Effector CD8-positive, alpha-beta T cell (primary cell): ENCODE data around the gene TFPT.

ENCODE experiments used
- DNase-seq: peaks from one replicate; lab custom pipeline; 2025; lab: John Stamatoyannopoulos, UW
- total RNA-seq, 4 experiments: gene quantifications; one replicate each; lab custom pipeline; 2026; lab: John Stamatoyannopoulos, UW

Gene TFPT, protein sequence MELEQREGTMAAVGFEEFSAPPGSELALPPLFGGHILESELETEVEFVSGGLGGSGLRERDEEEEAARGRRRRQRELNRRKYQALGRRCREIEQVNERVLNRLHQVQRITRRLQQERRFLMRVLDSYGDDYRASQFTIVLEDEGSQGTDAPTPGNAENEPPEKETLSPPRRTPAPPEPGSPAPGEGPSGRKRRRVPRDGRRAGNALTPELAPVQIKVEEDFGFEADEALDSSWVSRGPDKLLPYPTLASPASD
- 11.8 to 22.8 (median 17.9) reads per million in 4 experiments for total RNA-seq

DNA sequence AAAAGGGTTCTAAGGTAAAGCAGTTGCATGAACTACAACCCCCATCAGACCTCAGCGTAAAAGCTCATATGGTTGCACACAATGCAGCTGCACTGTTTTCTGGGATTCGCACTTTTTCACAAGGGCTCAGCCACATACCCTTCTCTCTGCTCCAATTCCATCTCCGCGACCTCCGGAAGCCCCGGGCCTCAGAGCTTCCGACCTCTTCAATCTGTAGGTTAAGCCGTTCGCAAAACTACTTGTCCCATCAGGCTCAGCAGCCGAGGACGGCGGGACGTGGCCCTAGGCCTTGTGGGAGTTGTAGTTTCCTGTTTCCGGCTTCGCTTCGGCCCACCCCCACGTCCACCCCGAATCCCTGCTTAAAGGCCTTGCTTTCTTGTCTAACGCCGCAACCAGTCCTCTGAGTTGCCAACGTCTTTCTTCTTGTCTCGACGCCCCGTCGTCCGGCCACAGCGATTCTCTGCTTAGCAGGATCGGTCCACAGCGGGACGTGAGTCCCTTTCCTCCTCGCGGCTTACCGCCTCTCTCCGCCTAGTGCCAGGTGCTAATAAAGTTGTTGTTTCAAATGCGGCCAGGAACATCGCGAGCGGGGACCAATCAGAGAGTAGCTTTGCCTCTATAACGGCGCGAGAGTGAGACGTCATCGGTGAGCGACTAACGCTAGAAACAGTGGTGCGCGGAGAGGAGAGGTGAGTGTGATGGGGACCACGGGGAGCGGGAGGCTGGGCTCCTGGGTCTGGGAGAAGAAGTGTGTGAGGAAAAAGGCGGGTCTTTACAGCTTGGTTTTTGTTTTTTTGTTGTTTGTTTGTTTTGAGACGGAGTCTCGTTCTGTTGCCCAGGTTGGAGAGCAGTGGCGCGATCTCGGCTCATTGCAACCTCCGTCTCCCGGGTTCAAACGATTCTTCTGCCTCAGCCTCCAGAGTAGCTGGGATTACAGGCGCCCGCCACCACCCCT lies at the start of gene TFPT, which contains the start of gene PRPF31:
TSS of gene TFPT (minus strand) at position 549 of the 955 bp plus-strand sequence. CDS start at position 161, 388 bp downstream.
TSS of gene PRPF31 (plus strand) at position 646 of the 955 bp plus-strand sequence. CDS start 2,525 bp downstream, outside the sequence.
- DNase-seq = peak; percentile 93

DNA sequence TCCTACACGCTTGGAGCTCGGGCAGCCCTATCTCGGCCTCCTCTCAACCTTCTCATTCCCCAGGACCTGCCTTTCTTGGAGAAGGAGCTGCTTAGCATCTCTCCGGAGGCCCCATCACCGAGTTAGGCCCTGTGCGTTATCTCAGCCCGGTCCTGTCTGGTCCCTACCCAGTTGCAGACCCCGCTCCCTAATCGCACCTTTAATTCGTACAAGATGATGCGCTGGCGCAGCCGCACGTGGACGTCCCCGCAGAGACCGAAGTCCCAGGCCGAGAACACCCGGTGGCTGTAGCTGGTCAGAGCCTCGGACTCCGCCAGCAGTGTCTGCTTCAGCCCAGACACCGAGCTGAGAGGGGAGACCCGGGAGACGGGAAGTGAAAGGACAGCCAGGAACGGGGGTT lies 49.8 kb upstream of the TFPT start:
- no peak for DNase-seq

DNA sequence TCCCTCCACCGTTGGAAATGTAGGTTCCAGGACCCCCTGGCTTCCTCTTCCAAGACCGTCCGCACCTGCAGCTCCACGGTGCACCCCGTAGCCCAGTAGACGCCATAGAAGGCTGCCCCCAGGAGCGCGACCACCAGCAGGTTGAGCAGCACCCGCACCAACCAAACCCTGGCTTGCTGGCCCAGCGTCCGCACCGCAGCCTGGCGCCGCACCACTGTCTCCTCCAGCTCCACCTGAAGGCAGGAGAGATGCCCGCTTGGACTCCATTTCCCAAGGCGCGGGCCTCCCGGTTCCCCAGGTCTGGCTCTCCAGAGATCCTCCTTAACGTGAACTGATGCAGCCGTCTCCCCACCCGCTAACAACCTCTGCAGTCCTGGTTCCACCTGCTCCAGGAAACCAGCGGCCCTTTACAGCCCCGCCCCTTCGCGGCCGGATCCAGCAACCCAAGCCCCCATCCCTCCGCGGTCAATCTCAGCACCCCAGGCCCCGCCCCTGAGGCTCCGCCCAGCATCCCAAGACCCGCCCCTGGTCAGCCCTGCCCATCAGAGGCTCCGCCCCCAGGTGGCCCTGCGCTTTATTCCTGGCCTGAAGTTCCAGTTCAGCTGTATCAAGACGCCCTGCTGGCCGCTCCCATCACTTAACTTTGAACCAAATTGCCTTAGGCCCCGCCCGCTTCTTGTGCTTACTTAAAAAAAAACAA lies 49.1 kb upstream of the TFPT start:
- peak; percentile 10 for DNase-seq

DNA sequence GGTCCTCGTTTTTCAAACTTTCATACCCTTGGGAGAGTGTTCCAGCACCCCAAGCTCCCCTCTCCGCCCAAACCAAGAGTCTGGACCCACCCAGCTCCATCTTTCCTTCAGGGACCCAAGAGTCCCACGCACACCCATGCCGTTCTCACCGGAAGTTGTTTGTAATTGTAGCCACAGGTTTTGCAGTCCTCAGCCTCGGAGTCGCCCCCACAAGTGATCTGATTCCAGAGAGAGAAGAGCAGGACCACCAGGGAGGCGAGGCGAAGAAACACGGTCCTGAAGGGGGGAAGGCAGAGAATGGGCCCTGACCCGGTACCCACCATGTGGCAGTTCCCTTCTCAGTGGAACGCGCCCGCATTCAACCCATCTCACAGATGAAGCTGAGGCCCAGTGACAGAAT lies 47.4 kb upstream of the TFPT start:
- no peak for DNase-seq

DNA sequence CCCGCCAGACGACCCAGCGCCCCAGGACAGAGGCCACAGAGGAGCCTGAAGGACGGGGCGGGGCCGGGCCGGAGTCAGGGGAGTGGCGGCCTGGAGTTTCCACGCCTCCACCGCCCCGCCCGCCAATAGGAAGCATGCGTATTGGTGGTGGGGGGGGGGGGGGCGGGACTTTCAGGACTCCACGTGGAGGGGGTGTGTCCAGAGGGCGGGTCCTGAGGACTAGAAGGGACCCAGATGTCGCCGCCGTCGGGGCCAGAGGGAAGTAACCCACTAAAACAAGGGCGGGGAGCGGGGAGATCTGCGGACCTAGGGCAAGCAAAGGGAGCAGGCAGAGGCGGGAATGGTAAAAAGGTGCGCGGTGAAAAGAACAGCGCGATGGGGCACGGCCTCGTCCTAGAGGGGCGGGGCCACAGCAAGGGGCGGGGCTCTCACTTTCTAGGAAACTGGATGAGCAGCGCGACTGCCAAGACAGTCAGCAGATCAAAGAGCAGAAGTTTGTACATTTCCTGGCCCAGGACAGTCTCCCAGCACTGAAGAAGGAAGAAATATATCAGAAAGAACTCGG lies 46.9 kb upstream of the TFPT start:
- peak; percentile 75 for DNase-seq

DNA sequence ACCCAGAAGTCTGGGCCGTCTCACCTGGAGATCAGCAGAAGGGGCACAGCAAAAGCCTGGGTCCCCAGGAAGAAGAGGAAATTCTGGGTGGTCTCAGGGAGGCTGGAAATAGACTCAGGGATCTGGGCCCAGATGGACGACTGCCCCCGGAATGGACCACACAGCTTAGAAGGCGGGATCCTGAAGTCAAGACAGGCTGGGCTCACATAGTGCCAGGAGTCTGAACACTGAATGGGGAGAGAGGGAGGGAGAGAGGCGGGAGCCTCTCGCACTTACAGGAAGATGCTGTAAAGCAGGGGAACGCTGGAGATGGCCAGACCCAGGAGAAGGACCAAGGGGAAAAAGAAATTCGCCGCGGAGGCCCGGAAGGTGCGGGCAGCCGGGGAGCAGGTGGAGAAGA lies 45.4 kb upstream of the TFPT start:
- DNase-seq = no peak

DNA sequence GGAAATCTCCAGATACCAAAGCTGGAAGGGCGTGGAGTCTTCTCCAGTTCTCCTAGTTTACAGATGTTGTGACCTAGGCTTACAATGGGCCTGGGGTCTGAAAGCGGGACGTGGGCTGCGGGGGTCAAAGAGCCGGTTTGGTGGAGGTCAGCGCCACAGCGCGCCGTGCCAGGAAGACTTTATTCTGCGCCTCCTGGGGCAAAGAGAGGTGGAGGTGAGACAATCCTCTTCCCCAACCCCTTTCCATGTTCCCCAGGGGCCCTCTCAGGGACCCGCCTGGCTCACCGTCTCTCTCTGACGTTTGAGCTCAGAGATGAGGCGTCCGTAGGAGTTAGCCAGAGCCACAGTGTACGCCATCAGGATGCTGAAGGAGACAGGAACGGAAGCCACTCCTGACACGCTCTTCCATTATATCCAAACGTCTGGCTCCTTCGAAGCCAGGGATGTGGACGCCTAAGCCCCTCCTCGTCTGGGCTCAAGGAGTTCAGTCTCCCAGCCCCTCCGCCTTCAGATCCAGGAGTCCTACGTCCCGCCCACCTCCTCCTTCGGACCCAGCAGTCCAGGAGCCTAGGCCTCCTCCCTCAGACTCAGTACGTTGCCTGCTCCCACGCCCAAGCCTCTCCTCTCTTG lies 44.8 kb upstream of the TFPT start:
- DNase-seq = no peak

DNA sequence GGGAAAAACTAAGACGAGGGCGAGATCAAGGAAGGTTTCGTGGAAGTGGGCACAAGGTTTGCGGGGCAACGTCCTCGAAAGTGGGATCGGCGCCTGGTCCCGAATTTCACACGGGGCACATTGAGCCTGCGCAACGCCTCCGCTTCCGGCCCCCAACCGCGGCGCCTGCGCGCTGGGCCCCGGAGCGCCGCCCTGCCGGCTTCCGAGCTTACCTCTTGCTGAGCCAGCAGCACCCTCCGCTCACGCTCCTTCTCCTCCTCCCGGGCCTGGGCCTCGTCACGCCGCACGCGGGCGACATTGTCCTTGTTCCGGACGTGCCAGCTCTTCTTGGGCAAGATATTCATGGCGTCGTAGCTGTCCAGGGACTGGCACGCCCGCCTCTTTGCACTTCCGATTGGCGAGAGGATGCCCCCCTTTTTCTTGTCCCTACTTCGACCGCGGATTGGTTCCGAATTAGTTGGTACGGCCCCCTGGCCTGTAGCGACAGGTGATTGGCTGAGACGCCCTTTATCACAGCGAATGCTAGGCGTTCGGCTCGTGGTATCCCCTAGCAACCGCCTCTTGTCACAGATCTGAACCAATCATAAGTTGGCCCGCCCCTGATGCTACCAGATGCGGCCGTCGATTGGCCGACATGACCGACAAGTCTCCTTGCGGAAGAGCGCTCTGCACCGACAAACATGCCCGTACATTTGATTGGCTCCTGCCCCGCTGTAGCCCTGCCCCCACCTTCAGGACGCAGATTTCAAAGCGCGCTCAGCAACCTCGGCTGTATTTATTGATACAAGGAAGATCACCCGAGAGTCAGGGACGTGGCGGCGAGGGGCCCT lies 44.1 kb upstream of the TFPT start, which contains the start of gene LENG1:
TSS of gene LENG1 (minus strand) at position 370 of the 830 bp plus-strand sequence. CDS start at position 344, 26 bp downstream.
- peak; percentile 98 for DNase-seq

DNA sequence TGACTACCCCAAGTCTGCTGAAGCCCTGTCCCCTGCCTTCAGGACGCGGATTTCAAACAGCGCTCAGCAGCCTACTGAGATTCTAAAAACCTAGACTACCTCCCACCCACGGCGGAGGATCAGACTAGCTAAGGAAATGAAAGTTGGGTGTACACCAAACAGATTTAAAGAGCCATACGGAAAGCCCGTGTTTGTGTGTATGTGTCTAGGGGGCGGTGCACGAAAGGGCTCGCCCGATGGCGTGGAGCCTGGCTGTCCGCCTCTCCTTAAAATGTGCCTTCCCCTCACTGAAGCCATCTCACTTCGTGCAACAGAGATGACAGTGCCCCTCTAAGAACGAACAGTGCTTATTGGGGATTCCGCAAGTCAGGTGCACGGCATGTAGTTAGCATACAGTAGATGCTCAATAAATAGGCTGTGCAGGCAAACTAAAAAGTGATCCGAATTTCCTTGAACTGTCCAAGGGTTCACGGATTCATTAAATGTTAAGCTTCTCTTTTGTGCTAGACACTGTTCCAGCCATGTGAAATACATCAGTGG lies 43.4 kb upstream of the TFPT start:
- DNase-seq = no peak

DNA sequence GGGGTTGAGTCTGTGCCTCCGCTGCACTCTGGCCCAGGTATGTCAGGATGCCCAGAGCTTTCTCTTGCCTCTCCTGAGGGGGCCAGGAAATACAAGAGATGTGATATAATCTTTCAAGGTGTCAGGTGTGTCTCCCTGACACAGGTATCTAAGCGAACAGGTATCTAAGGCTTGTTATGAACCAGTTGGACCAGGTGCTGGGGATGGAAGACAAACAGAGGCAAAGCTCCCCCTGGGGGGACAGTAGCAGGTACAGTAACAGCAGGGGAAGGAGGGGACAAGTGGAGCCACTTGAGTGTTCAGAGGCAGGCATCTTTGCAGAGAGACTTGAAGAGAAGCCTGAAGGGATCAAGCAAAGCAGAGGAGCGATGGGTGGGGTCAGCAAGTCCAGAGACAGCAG lies 41.5 kb upstream of the TFPT start:
- no peak for DNase-seq

DNA sequence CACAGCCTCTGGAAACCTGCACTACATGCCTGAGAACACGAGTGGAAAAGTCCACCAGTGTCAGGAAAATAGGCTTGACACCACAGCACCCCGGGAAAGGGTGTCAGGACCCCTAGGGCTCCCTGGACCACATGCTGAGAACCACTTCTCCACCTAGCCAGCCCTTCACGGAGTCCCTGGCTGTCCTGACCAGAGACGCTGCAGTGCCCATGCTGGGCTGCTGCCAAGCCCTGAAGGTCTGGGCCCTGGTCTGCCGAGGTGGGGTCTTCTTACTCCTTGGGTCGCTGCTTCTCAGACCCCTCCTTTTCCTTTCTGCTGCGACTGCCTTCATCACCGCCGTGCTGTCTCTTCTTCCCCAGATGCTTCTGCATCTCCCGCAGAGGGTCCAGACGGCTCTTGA lies 41.0 kb upstream of the TFPT start:
- no peak for DNase-seq

DNA sequence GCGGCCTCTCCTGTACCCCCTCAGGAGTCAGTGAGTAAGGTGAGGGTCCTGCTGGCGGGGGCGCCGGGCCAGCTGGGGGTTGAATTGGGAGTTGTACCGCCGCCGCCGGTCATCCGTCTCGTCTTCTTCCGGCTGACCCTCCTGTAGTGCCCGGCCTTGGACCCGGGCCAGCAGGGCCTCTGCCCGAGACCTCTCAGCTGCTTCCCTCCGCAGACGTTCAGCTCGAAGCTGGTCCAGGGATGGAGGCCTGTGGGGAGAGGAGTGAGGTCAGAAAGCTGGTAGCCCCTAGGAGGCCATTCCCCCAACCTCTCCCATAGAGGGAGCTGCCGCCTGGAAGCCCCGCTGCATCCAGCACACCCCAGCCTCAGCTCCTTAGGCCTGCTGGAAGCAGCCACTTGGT lies 40.2 kb upstream of the TFPT start:
- no peak for DNase-seq

DNA sequence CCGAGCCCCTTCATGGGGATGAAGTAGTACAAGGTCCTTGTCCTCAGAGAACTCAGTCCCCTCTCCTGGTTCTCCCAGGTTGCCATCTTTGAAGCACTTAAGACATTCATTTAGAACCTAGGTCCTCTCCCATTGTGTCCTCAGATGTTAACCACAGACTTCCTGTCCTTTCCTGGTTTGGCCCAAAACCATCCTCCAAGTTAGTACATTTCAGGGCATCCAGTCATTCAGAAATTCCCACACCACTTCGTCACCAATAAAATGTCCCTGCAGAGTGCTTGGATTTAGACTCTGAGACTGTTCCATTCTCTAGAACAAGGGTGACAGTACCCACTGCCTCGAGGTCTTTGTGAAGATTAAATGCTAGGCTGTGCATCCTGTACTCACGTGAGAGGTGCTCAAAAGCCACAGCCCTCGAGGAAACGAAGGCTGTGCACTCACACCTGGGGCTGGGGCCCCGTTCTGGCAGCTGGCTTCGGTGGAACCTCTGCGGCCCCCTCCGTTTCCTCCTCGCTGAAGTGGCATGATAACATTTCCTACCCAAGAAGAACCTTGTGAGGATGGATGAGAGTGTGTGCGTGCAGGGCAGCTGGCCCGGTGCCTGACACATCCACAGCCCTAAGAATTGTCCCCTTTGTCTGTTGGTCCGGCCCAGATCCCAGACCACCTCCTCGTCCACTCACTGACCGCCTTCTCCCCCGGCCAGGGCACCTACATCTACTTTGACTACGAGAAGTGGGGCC lies 39.3 kb upstream of the TFPT start:
- DNase-seq = no peak

DNA sequence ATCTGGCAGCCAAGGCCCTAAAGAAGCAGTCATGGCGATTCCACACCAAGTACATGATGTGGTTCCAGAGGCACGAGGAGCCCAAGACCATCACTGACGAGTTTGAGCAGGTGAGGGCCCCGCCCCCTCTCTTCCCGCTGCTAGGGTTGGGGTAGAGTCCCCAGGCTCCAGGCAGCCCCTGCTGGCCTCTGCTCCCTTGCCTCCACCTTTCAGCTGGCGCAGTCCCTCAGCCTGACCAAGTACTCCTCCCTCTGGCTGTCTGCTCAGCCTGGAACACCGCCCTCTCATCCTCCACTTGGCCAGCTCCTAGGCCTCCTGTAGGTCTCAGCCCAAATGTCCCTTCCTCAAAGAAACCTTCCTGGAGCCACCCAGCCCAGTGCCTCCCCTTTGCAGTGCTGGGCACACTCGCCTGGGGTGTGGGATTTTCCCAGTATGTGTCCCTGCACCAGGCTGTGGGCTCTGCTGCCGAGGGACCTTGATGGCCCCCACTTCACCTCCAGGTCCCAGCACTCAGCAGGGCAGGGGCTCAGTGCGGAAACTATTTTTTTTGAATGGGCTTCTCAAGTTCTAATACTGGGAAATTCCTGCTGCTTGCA lies 38.4 kb upstream of the TFPT start:
- DNase-seq = no peak

DNA sequence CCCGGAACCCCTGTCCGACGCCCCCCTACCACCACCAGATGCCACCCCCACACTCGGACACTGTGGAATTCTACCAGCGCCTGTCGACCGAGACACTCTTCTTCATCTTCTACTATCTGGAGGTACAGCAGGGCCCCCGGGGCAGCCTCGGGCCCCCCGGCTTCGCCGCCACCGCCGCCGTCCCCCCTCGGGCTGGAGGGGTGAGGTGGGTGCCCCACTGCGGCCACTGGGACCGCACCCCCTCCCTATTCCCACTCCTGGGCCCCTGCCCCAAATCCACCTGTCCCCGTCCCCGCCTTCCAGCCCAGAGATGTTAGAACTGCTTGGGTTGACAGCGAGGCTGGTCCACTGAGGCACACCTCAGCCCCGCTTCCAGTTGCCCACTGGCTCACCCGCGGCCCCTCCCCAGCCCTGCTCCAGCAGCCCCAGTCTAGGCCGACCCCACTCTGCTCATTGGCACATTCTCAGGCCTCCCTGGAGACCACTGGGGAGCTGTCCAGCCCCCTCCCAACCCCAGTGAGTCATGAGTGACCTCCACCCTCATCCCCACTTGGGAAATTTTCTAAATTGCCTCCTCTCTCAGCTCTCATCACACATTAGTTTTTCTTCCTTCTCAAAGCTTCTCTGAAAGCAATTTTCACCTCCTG lies 37.5 kb upstream of the TFPT start:
- DNase-seq = no peak

DNA sequence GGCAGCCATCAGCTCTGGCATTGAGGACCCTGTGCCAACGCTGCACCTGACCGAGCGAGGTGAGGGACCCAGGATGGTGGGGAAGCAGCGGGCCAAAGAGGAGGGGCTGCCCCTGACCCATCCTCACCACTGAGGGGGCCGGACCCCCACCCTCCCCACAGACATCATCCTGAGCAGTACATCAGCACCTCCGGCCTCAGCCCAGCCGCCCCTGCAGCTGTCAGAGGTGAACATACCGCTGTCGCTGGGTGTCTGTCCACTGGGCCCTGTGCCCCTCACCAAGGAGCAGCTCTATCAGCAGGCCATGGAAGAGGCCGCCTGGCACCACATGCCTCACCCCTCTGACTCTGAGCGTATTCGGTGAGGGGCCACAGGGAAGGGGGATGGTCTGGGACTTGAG lies 36.8 kb upstream of the TFPT start:
- DNase-seq = no peak

DNA sequence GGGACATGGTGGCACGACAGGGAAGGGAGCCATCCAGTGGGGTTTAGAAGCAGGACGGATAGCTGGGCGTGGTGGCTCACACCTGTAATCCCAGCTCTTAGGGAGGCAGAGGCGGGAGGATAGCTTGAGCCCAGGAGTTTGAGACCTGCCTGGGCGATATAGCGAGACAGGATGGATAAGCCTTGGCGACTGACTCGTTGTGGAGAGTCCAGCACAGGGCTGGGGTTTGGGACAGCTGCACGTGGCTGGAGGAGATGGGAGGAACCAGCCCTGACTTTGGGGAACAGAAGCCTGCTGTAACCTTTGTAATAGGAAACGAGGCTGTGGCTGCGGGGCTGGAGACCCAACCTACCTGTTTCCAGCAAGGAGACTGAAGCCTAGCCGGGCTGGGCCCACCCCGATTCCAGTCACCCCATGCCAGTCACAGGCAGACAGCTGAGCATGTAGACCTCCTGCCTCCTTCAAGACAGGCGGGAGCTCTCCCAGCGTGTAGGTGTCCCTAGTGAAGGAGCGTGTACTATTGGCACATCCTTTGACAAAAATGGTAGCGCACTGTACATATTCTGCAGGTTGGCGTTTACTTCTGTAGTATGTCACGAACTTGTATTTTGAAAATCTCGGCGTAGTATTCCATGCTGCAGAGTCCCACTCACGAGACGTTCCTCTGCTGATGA lies 36.0 kb upstream of the TFPT start:
- no peak for DNase-seq
